Activated gamma-delta T cell treated with Interleukin-2 at 50 U/mL for 16 hours (primary cell): ENCODE measurements around the gene CTNND2.
"Not testable (repeated sequence)": the region's sequence is repeated elsewhere in the genome, so short reads cannot be mapped to it uniquely, and the experiment has no call there.

ENCODE experiments used
- DNase-seq: peaks from one replicate; pipeline ENCODE4 v3.0.0-alpha.2; 2020

CTNND2 gene

GRCh38 chr5:11148810-11149539 is 755.3 kb downstream of the CTNND2 start:
- no peak for DNase-seq

- no peak for DNase-seq
Observed at GRCh38 chr5:11146171-11146570, 758.1 kb downstream of the CTNND2 start.

DNA sequence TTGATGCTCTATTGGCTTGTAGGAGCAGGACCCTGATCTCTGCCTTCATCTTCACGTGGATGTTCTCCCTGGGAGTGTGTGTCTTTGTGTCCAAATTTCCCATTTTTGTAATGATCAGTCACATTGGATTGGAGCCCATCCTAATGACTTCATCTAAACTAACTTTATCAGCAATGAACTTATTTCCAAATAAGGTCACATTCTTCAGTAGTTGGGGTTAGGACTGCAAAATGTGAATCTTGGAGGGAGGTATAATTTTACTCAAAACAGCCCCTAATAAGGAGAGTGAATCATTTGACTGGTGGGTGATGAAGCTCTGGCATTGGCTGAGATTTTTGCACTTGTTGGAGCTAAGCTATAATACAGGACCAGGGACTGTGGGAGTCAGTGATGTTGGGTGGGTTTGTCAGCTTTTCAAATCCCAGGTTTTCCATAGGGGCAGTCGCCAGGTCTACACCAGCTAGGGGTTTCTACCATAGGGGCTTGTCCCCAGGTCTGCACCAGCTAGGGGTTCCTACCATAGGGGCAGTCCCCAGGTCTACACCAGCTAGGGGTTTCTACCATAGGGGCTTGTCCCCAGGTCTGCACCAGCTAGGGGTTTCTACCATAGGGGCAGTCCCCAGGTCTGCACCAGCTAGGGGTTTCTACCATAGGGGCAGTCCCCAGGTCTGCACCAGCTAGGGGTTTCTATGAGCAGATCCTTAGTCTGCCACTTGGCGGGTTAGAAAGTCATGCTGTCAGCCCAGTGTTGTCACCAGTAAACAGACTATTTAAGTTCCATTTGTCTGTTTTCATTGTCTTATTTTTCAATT is 760.6 kb downstream of the CTNND2 start:
- no peak for DNase-seq

- DNase-seq = no peak
Observed at GRCh38 chr5:11139217-11139865, 764.9 kb downstream of the CTNND2 start.

DNA sequence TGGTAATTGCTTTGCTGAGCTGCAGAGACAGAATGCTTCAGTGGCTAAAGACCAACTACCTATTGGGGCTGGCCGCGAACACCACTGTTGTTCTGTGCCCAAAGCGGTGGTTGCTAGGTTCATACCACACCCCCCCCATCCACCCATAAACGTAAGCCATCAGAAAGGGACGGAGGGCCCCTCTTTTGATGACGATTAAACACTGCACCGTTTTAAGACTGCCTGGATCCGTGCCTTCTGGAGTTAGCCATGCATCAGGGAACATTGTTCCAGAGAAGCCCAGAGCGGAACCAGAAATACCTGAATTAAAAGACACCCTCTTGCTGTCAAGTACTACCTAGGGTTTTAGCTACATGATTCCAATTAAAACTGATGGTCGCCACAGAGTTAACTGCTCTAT is 774.1 kb downstream of the CTNND2 start:
- DNase-seq = no peak

- no peak for DNase-seq
Observed at GRCh38 chr5:11128021-11128420, 776.2 kb downstream of the CTNND2 start.

GRCh38 chr5:11126844-11127243 is 777.4 kb downstream of the CTNND2 start:
- DNase-seq = no peak

DNA sequence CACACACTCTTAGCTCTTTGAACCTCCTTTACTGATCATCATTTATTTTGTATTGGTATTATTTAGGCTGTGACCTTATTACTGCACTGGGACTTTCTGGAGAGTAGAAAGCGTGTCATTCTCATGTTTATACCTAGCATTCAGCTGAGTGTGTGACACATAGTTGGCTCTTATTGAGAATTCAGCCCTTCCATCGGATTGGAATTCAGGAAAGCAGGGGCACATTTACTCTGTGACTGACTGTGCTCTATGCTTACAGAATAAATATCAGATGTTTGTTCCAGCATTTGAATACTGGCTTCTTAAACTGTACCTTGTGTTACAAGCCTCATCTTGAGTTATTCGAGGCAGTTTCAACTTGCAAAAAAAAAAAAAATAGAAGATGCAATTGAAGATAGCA is 782.4 kb downstream of the CTNND2 start:
- DNase-seq = no peak

- no peak for DNase-seq
Observed at GRCh38 chr5:11110128-11110527, 794.1 kb downstream of the CTNND2 start.

DNA sequence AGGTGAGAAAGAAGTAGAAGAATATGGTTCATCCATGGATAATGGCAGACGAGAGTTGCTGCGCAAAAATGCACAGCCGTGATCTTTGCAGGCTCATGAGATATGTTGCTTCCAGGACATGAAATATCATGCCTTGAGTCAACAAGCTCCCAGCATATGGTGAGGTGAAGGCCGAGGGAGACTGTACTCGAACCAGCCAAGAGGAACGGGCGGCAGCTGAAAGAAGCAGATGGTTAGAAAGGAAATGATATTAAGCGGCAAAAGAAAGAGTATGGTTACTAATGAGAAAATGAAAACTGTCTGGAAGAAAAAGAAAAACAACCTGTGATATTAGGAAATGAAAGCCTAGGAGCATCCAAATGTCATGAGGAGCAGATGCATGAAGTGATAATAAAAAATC is 798.5 kb downstream of the CTNND2 start:
- DNase-seq = no peak

DNA sequence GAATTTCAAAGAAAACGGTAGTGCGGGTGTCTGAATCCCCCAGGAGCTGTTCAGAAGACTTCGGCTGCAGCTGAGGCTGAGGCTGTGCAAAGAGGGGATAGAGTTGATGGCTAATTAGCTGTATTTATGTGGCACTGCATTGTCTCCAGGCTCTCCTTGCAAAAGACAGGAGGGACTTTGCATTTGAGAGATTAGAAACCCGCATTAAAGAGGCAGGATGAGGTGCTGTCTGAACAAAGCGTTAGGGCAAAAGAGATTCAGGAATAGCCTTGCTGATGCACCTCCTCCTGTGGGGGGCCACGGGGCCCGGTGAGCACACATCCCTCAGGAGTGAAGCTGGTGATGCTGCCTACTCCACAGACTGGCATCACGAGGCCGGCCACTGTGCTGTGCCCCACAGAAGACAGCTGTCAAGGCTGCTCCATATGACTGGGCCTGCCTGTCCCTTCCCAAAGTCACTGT is 799.6 kb downstream of the CTNND2 start:
- DNase-seq = no peak

DNA sequence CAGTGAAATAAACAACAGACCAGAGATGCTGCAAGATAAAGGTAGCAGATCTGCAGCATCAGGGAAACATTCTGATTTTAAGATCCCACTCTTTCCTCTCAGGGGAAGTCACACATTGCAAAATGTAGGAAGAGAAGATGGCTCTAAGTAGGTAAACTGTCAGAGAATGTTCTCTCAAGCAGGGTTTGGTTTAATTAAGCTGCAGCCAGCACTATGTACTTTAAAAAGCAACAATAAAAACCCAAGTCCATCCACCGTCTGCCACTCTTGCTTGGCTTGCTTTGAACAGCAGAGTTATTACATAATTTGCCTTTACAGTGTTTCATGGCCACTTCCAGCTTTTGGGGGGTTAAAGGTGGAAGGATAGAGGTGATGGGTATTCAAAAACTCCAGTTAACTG is 800.0 kb downstream of the CTNND2 start:
- no peak for DNase-seq

GRCh38 chr5:11084111-11084510 is 820.1 kb downstream of the CTNND2 start:
- no peak for DNase-seq

DNA sequence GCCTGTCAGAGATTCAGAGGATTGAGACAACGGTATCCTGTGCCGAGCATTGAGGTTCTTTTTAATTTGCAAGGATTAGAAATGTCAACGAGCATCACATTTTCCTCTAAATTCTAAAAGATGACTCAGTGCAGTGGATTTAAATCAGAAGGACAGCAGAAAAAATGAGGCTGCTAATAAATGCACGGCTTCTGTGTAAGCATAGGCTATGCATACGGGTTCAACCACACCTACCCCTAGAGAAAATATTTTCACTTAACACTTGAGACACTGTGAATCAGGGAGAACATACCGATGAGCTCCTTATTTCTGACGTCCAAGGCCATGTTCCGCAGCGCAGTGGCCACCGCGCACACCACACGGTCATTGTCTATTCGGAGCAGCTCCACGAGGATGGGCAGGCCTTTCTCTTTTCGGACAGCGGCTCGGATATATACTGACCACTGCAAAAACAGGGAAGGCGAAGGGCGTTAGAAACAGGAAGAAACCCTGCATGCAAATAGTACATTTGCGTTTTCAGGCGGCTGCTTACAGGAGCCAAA is 821.8 kb downstream of the CTNND2 start:
- DNase-seq = no peak

DNA sequence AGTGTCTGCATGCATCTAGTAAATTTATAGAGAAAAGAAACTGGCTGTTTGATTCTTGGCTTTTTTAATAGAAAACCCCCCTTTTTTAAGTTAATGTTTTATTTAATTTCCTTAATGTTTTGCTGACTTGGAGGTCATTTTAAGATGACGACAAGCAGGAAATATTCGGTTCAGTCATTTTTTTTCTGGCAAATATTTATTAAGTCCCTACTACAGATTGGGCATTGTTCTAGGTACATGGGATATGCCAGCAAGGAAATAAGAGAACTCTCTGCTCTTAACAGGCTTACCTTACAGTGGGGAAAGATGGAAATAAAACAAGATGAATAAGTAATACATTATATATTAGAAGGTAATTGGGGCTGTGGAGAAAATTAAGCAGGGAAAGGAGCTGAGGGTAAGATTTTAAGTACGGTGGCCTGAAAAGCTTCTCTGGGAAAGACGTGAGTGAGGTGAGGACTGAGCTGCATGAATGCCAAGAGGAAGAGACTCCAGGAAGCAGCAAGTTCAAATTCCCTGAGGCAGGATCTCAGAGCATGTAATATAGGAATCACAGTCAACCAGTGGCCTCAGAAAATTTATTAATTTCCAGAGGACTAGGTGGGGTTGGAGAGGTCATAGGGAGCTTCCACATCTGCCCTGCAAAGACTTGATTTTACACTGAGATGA is 827.2 kb downstream of the CTNND2 start:
- no peak for DNase-seq

GRCh38 chr5:11075035-11075805 is 829.0 kb downstream of the CTNND2 start:
- no peak for DNase-seq

- DNase-seq = no peak
Observed at GRCh38 chr5:11072568-11072967, 831.7 kb downstream of the CTNND2 start.

- no peak for DNase-seq
Observed at GRCh38 chr5:11072076-11072475, 832.2 kb downstream of the CTNND2 start.

- no peak for DNase-seq
Observed at GRCh38 chr5:11069041-11069440, 835.2 kb downstream of the CTNND2 start.

DNA sequence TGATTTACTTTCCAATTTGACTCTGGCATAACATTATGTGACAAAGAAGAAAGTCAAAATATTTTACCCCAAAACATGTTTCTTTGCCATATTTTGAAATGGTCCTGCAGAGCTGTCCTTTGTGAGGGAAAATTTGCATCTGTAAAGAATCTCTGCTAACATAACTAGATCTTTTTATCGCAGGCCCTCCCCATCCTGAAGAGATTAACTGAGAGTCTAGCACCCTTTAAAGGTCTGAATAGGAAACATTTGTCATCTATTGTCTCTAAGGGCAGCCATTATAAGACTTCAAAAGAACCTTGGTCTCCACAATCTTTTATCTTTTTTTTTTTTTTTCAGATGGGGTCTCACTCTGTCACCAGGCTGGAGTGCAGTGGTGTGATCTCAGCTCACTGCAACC is 838.5 kb downstream of the CTNND2 start:
- not testable (repeated sequence) for DNase-seq

GRCh38 chr5:11064763-11065450 is 839.3 kb downstream of the CTNND2 start:
- no peak for DNase-seq
